ENCODE results near the gene SCGB1D4.

DNA sequence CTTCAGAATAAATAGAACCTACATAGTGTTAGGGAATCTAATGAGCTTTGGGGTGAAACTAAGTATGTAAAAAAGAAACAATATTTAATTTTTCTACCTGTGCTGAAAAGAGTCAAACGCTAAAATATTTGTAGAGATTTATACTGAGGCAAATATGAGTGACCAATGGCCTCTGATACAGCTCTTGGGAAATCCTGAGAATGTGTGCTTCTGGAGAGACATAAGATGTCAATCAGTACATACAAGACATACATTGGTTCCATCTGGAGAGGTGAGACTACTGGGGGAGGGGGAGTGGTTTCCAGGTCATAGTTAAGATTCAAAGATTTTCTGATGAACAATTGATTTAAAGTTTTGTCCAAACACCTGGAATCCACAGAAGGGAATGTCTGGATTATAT is 39.3 kb upstream of the SCGB1D4 start:
- TF ChIP-seq, protein P1, sequence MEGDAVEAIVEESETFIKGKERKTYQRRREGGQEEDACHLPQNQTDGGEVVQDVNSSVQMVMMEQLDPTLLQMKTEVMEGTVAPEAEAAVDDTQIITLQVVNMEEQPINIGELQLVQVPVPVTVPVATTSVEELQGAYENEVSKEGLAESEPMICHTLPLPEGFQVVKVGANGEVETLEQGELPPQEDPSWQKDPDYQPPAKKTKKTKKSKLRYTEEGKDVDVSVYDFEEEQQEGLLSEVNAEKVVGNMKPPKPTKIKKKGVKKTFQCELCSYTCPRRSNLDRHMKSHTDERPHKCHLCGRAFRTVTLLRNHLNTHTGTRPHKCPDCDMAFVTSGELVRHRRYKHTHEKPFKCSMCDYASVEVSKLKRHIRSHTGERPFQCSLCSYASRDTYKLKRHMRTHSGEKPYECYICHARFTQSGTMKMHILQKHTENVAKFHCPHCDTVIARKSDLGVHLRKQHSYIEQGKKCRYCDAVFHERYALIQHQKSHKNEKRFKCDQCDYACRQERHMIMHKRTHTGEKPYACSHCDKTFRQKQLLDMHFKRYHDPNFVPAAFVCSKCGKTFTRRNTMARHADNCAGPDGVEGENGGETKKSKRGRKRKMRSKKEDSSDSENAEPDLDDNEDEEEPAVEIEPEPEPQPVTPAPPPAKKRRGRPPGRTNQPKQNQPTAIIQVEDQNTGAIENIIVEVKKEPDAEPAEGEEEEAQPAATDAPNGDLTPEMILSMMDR (IDR thresholded peaks at IDR 0.05) = no peak
- TF ChIP-seq POLR2A (IDR thresholded peaks at IDR 0.05) = no peak

Data from adrenal gland (tissue), 5 donors.